Measurements from ENCODE around the gene TBC1D8. TPM values are rescaled to one million over a fixed set of nuclear protein-coding genes. Genes with fewer than 3 reads are reported as not detected.

Gene TBC1D8
- total and polyA plus RNA-seq, 2 of the 8 experiments (the other 6 are each of a cell fraction or from before 2014, with no cell fraction given) = 20.8 to 21.8 TPM

- no peak for TF ChIP-seq CHD7 (IDR thresholded peaks at IDR 0.05; ENCODE audit: insufficient replicate concordance, low read length)
These were observed 86.7 kb downstream of the TBC1D8 start (continued) for GRCh38 chr2:101064505-101064867.
